AG20443 (cell line): Measurements from ENCODE around the gene PTPRF.

Source experiments
- DNase-seq: peaks from one replicate; pipeline ENCODE4 v3.0.0; 2012; ENCODE audit warnings: low spot score, mixed read lengths

PTPRF gene

GRCh38 chr1:43552813-43553212 is 22.1 kb downstream of the PTPRF start:
- DNase-seq, result peak; percentile 77

GRCh38 chr1:43554444-43554992 is 23.8 kb downstream of the PTPRF start:
- peak; percentile 78 for DNase-seq

- no peak for DNase-seq
Measured at GRCh38 chr1:43556782-43557181, 26.1 kb downstream of the PTPRF start.

- DNase-seq, result no peak
Measured at GRCh38 chr1:43557744-43558245, 27.1 kb downstream of the PTPRF start.

- peak; percentile 87 for DNase-seq
Measured at GRCh38 chr1:43558346-43558841, 27.7 kb downstream of the PTPRF start.

GRCh38 chr1:43559714-43560113 is 29.0 kb downstream of the PTPRF start:
- no peak for DNase-seq

GRCh38 chr1:43560286-43560685 is 29.6 kb downstream of the PTPRF start:
- no peak for DNase-seq

- no peak for DNase-seq
Measured at GRCh38 chr1:43563876-43564539, 33.3 kb downstream of the PTPRF start.

GRCh38 chr1:43564551-43565348 is 34.1 kb downstream of the PTPRF start:
- no peak for DNase-seq

- DNase-seq, result peak; percentile 93
Measured at GRCh38 chr1:43565600-43566360, 35.1 kb downstream of the PTPRF start.

- DNase-seq, result no peak
Measured at GRCh38 chr1:43566382-43567044, 35.8 kb downstream of the PTPRF start.

GRCh38 chr1:43569175-43569574 is 38.5 kb downstream of the PTPRF start:
- DNase-seq, result no peak

- DNase-seq, result no peak
Measured at GRCh38 chr1:43570277-43570676, 39.6 kb downstream of the PTPRF start.

GRCh38 chr1:43570715-43571114 is 40.0 kb downstream of the PTPRF start:
- DNase-seq, result no peak

GRCh38 chr1:43572084-43572483 is 41.4 kb downstream of the PTPRF start:
- no peak for DNase-seq

- DNase-seq, result no peak
Measured at GRCh38 chr1:43572538-43572937, 41.9 kb downstream of the PTPRF start.

GRCh38 chr1:43573066-43573800 is 42.5 kb downstream of the PTPRF start:
- no peak for DNase-seq

- no peak for DNase-seq
Measured at GRCh38 chr1:43576521-43576920, 45.8 kb downstream of the PTPRF start.

GRCh38 chr1:43577655-43578542 is 47.2 kb downstream of the PTPRF start:
- no peak for DNase-seq

GRCh38 chr1:43580039-43580438 is 49.4 kb downstream of the PTPRF start:
- DNase-seq, result no peak
